AML-193 (cell line): ENCODE data around the gene LRRC10B.

ENCODE experiments used
- DNase-seq, 2 experiments: peaks; one replicate each; lab custom pipeline; 2025; lab: John Stamatoyannopoulos, UW

The LRRC10B gene

GRCh38 chr11:61509043-61510029, 787 bp downstream of the LRRC10B start:
- DNase-seq: peak in 1 of 2 experiments; percentile 2

GRCh38 chr11:61510166-61510919, 1.8 kb downstream of the LRRC10B start:
- DNase-seq: no peak

- no peak for DNase-seq
Measured at GRCh38 chr11:61510974-61511373, 2.4 kb downstream of the LRRC10B start.

- DNase-seq: no peak
Measured at GRCh38 chr11:61511383-61511782, 2.8 kb downstream of the LRRC10B start.

- DNase-seq: no peak
Measured at GRCh38 chr11:61512435-61512834, 3.9 kb downstream of the LRRC10B start.

- DNase-seq: no peak
Measured at GRCh38 chr11:61513143-61513765, 4.7 kb downstream of the LRRC10B start.

- DNase-seq: no peak
Measured at GRCh38 chr11:61514050-61514917, 5.7 kb downstream of the LRRC10B start.

GRCh38 chr11:61515686-61516085, 7.1 kb downstream of the LRRC10B start:
- DNase-seq: no peak

GRCh38 chr11:61516191-61516590, 7.6 kb downstream of the LRRC10B start:
- DNase-seq: no peak

GRCh38 chr11:61516675-61517572, 8.4 kb downstream of the LRRC10B start:
- no peak for DNase-seq

- no peak for DNase-seq
Measured at GRCh38 chr11:61518032-61518795, 9.7 kb downstream of the LRRC10B start.

- DNase-seq: no peak
Measured at GRCh38 chr11:61522881-61523280, 14.3 kb downstream of the LRRC10B start.

GRCh38 chr11:61524446-61524845, 15.9 kb downstream of the LRRC10B start:
- DNase-seq: no peak

GRCh38 chr11:61524963-61525587, 16.5 kb downstream of the LRRC10B start:
- DNase-seq: no peak

- no peak for DNase-seq
Measured at GRCh38 chr11:61526229-61526628, 17.7 kb downstream of the LRRC10B start.

GRCh38 chr11:61526956-61527731, 18.6 kb downstream of the LRRC10B start:
- DNase-seq: no peak

GRCh38 chr11:61528114-61528513, 19.6 kb downstream of the LRRC10B start:
- no peak for DNase-seq

GRCh38 chr11:61529537-61530225, 21.1 kb downstream of the LRRC10B start:
- no peak for DNase-seq
